Mononuclear cell (primary cell): ENCODE data around the gene FPR2. TPM values are rescaled to one million over a fixed set of nuclear protein-coding genes. Genes with fewer than 3 reads are reported as not detected.

ENCODE experiments used
- total RNA-seq: library from RNA; depleted of rRNA; stranded (reverse); fragments of >200 nt; gene quantifications from one replicate; pipeline ENCODE4 v1.2.3, GENCODE V29; 2012

Gene FPR2
- total RNA-seq, 1 donor = 7.5 TPM

Other genes with a start within 250 kb of the FPR2 start
- gene SIGLEC6, start 229.5 kb upstream of the FPR2 start, total RNA-seq = 0.84 TPM
- gene ZNF175, start 189.9 kb upstream of the FPR2 start, total RNA-seq = 0.73 TPM
- gene SIGLEC5, start 130.8 kb upstream of the FPR2 start, total RNA-seq = not detected
- gene SIGLEC14, start 114.4 kb upstream of the FPR2 start, total RNA-seq = 28.4 TPM
- 1.8 TPM for gene SPACA6, start 67.8 kb upstream of the FPR2 start, total RNA-seq
- gene HAS1, start 37.2 kb upstream of the FPR2 start, total RNA-seq = 1.2 TPM
- gene FPR1, start 9.3 kb upstream of the FPR2 start, total RNA-seq = 81.6 TPM
- gene FPR3, start 34.0 kb downstream of the FPR2 start, total RNA-seq = 2.2 TPM
- 8.6 TPM for gene ZNF577, start 126.8 kb downstream of the FPR2 start, total RNA-seq
- gene ZNF649, start 143.8 kb downstream of the FPR2 start, total RNA-seq = 18.3 TPM
- 0.84 TPM for gene ZNF613, start 166.3 kb downstream of the FPR2 start, total RNA-seq
- 34.5 TPM for gene ZNF350, start 225.7 kb downstream of the FPR2 start, total RNA-seq
- gene ZNF615, start 247.0 kb downstream of the FPR2 start, total RNA-seq = 16.1 TPM